Measurements from ENCODE around the gene TGM2. TPM values are rescaled to one million over a fixed set of nuclear protein-coding genes. Genes with fewer than 3 reads are reported as not detected.

Gene TGM2
- 4.8 TPM for total RNA-seq

- no peak for DNase-seq
Measured at GRCh38 chr20:38165089-38165965, at the start of gene TGM2. TSS of gene TGM2 (minus strand) at chr20:38165270. CDS start at chr20:38165198, 72 bp downstream.

GRCh38 chr20:38214256-38215193 lies 49.5 kb upstream of the TGM2 start:
- DNase-seq, result no peak

GRCh38 chr20:38213607-38213940 lies 48.5 kb upstream of the TGM2 start:
- DNase-seq, result no peak

- DNase-seq, result no peak
Measured at GRCh38 chr20:38212806-38213606, 47.9 kb upstream of the TGM2 start.

- DNase-seq, result no peak
Measured at GRCh38 chr20:38211200-38212097, 46.4 kb upstream of the TGM2 start.

- DNase-seq, result no peak
Measured at GRCh38 chr20:38210741-38211140, 45.7 kb upstream of the TGM2 start.

- DNase-seq, result no peak
Measured at GRCh38 chr20:38209736-38210405, 44.8 kb upstream of the TGM2 start.

GRCh38 chr20:38209054-38209675 lies 44.1 kb upstream of the TGM2 start:
- no peak for DNase-seq

- no peak for DNase-seq
Measured at GRCh38 chr20:38208523-38208922, 43.5 kb upstream of the TGM2 start.

- DNase-seq, result no peak
Measured at GRCh38 chr20:38208088-38208487, 43.0 kb upstream of the TGM2 start.

- no peak for DNase-seq
Measured at GRCh38 chr20:38207621-38208020, 42.6 kb upstream of the TGM2 start.

- no peak for DNase-seq
Measured at GRCh38 chr20:38205001-38205400, 39.9 kb upstream of the TGM2 start.

- no peak for DNase-seq
Measured at GRCh38 chr20:38203981-38204357, 38.9 kb upstream of the TGM2 start.

- no peak for DNase-seq
Measured at GRCh38 chr20:38203337-38203980, 38.4 kb upstream of the TGM2 start.

GRCh38 chr20:38202982-38203293 lies 37.9 kb upstream of the TGM2 start:
- no peak for DNase-seq

- no peak for DNase-seq
Measured at GRCh38 chr20:38202153-38202981, 37.3 kb upstream of the TGM2 start.

GRCh38 chr20:38201356-38201755 lies 36.3 kb upstream of the TGM2 start:
- DNase-seq, result no peak

GRCh38 chr20:38200646-38201045 lies 35.6 kb upstream of the TGM2 start:
- DNase-seq, result no peak

Measured in skin of body (tissue), 2 donors.